Retina (tissue), 1 donor: ENCODE measurements around the gene VSIG8.
A peak's percentile ranks its signal among the peaks of the same experiment; 100 is the strongest.
"Not testable (repeated sequence)": the region's sequence is repeated elsewhere in the genome, so short reads cannot be mapped to it uniquely, and the experiment has no call there.

Source experiments
- DNase-seq: peaks from one replicate; pipeline ENCODE4 v3.0.0-alpha.2; 2016

VSIG8 gene, protein sequence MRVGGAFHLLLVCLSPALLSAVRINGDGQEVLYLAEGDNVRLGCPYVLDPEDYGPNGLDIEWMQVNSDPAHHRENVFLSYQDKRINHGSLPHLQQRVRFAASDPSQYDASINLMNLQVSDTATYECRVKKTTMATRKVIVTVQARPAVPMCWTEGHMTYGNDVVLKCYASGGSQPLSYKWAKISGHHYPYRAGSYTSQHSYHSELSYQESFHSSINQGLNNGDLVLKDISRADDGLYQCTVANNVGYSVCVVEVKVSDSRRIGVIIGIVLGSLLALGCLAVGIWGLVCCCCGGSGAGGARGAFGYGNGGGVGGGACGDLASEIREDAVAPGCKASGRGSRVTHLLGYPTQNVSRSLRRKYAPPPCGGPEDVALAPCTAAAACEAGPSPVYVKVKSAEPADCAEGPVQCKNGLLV

DNA sequence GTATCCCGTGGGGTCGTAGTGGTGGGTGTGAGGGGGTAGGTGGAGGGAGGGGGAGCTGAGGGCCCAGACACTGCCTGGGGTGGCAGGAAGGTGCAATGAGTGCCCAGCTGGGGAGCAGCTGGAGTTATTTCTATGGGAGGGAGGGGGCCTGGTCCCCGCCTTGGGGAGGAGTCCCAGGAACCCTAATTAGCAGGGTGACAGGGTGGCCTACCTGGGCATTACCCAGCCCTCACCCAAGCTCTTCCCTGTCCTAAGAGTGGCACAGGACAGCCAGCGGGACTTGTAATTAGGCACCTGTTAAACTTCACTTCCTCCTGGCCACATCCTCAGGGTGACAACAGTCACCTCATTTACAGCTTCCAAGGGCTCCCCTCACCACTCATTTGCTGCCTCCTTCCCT lies at the start of gene VSIG8:
TSS of gene VSIG8 (minus strand) at position 101 of the 400 bp plus-strand sequence. CDS start 136 bp downstream, outside the sequence.
- no peak for DNase-seq

DNA sequence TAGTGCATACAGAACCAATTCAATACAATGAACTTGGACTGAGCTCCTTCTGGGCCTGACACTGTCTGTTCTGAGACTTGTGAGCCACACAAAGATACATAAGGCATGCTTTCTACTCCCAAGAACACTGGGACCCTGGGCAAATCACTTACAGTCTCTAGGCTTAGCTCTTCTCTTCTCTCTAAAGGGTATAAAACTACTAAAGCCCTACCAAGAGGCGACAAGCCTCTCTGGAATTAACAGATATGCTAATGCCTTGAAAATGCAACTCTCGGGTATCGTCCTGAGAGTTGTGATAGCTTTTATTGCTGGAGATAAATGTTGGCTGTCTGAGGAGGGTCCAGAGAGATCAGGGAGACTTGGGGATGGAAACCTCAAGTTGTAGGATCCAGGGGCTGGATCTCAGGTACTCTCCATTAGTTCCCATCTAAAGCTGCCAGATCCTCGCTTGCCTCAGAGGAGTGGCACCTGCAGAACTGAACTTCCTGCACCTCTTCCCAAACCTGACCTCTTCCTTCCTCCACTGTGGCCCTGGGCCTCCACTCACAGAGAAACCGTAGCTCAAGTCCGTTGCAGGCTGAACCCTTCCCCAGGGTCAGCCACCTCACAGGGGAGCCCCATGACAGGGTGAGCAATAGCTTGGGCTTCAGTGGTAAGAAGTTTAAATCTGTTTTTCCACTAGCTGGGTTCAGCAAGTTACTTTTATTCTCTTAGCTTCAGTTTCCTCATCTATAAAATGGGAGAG lies 49.0 kb upstream of the VSIG8 start:
- DNase-seq = no peak

GRCh38 chr1:159908031-159908940 lies 45.8 kb upstream of the VSIG8 start:
- DNase-seq = no peak

DNA sequence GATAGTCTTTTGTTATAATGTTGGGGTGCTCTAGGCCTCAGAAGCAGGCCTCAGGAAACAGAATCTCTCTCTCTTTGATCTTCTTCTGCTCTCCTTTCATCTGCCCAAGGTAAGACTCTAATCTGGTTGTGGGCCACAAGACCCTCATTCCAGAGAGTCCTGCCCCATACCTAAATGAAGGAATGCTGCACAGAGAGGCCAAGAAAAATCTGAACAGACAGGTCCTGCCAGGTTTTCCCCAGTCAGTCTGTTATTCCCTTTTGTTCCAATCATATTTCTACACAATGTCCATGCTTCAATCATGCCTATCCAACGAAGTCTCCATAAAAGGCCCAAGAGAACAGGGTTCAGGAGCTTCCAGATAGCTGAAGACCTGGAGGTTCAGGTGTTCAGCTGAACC lies 44.5 kb upstream of the VSIG8 start:
- DNase-seq = no peak

DNA sequence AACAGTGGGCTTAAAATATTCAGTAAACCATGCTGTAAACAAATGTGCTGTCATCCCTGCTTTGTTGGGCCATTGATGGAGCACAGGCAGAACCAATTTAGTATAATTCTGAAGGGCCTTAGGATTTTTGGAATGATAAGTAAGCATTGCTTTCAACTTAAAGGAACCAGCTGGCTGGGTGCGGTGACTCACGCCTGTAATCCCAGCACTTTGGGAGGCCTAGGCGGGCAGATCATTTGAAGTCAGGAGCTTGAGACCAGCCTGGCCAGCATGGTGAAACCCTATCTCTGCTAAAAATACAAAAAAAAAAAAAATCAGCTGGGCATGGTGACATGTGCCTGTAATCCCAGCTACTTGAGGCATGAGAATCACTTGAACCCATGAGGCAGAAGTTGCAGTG lies 41.6 kb upstream of the VSIG8 start:
- DNase-seq = not testable (repeated sequence)

DNA sequence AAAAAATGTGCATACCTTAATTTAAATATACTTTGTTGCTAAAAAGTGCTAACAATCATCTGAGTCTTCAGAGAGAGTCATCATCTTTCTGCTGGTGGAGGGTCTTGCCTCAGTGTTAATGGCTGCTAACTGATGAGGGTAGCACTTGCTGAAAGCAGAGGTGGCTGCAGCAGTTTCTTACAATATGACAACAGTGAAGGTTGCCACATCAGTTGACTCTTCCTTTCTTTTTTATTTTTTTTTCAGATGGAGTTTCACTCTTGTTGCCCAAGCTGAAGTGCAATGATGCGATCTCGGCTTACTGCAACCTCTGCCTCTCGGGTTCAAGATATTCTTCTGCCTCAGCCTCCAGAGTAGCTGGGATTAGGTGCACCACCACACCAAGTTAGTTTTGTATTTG lies 40.1 kb upstream of the VSIG8 start:
- DNase-seq = no peak

- peak; percentile 31 for DNase-seq
Measured at GRCh38 chr1:159900755-159901360, 38.4 kb upstream of the VSIG8 start.

DNA sequence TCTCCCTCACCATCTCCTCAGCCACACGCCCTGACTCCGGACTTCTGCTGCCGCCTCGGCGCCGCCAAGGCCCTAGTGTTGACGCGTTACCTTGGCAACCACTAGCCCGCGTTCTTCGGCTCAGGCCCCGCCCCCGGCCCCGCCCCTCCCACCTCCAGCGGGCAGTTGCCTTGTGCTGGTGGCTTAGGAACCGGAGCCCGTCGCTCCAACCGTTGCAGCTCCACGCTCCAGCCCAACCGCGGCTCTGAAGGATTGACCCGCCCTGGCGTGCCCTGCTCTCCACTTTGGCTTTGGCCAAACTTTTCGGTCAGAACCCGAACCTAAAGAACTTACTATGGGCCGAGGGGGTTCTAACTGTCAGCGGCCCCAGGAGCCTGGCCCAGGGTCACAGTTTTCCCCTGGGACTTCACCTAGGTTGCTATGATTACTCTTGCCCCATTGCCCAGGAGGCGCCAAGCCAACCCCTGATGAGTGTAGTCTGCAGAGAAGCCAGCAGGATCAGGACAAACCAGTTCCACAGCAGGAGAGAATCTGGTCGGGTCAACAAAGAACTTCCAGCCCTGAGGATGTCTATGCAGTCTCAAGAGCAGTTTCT lies 37.7 kb upstream of the VSIG8 start, which contains the start of gene CFAP45:
TSS of gene CFAP45 (minus strand) at position 80 of the 595 bp plus-strand sequence. CDS start at position 13, 67 bp downstream.
- DNase-seq = peak; percentile 86

DNA sequence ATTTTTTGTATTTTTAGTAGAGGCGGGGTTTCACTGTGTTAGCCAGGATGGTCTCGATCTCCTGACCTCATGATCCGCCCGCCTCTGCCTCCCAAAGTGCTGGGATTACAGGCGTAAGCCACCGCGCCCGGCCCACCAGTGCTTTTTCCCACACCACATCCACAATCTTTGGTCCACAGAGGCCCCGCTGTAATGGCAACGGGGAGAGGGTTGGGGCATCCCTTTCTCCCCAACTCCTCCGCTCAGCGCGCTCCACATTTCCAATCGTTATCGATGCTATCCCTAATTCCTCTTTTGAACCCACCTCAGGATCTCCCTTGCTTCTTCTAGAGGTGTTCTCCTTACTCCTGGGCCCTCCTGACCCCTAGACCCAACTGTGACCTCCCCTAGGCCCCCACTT lies 37.2 kb upstream of the VSIG8 start:
- DNase-seq = not testable (repeated sequence)

DNA sequence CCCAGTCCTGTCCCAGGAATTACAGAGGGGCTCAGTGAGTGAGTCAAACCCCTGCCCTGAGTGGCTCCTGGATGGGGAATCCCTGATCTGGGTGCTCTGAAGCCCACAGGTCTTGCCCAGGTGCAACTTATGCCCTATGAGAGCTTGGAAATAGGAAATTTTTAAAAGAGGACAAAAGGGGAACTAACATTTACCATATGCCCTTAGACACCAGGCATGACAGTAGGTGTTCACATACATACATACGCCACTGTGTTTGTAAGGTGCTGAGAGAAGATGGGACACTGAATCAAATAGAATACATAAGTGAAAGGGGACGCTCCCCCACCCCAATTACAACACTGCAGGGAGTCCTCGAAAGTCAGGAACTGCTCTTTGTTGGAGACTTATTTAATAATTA lies 36.1 kb upstream of the VSIG8 start:
- DNase-seq = no peak

DNA sequence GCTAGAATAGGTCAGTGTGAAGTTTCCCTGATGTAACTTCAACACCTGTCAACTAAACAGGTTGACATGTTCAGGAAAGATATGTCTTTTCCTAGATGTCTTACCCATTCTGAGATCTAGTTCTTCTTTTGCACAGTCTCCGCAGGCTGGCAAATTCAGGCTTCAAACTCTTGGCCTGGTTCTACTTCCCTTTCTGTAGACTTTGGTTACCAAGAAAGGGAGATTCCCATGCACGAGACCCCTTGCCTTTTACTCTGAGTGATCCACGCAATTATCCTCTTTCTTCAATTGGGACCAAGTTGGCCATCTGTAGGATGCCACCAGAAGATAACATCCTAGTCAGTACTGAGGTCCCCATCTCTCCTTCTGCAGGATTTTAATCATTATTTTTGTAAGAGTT lies 35.5 kb upstream of the VSIG8 start:
- DNase-seq = no peak

DNA sequence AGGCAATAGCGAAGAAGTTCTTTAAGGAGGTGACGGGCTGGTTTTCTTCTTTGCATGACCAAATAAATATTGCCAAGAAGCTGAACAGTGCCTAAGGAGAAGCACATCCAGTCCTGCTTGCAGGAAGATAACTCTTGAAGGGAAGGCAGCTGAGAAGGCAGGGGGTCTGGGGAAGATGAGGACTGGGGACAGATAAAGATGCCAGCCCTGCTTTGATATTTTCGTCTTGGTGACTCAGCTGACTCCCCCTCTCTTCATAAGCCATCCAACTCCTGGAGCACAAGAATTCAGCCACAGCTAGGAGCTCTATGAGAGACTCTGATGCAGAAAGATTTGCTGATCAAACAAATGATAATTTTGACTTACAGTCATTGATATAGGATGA lies 34.1 kb upstream of the VSIG8 start:
- no peak for DNase-seq

- DNase-seq = no peak
Measured at GRCh38 chr1:159895836-159896545, 33.5 kb upstream of the VSIG8 start.

- DNase-seq = no peak
Measured at GRCh38 chr1:159895286-159895685, 32.8 kb upstream of the VSIG8 start.

GRCh38 chr1:159892944-159893343 lies 30.5 kb upstream of the VSIG8 start:
- DNase-seq = no peak

DNA sequence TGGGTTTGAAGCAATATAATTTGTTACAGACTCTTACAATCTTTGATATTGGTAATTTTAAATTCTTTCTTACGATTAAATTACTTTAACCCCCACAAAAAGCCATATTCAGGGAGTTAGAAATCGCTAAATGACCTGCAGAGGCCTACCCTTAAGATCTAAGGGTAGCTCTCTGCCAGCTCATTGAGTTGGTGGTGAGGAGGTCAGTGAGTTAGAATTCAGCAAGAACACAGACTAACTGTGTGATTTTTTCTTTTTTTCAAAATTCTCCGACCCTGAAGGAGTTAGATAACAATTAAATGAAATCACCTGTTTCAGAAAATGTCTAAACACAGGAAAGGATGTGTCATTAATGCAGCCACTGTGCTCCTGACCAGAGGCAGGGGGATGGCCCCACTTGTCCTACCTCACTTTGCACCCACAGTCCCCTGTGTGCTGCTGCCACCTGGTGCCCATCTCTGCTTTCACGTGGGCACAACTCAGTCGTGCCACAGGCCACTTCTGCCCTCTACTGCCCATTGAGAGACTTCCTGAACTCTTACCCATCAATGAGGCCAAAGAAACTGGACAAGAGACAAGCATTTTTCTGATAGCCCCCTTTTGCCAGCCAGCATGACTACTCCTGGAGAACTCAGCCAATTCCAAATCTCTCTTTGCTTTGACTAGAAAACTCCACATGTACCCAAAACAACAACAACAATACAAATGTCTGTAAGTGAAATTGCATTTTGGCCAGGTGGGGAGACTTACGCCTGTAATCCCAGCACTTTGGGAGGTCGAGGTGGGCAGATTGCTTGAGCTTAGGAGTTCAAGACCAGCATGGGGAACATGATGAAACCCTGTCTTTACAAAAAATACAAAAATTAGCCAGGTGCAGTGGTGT lies 29.1 kb upstream of the VSIG8 start:
- DNase-seq = peak; percentile 72

DNA sequence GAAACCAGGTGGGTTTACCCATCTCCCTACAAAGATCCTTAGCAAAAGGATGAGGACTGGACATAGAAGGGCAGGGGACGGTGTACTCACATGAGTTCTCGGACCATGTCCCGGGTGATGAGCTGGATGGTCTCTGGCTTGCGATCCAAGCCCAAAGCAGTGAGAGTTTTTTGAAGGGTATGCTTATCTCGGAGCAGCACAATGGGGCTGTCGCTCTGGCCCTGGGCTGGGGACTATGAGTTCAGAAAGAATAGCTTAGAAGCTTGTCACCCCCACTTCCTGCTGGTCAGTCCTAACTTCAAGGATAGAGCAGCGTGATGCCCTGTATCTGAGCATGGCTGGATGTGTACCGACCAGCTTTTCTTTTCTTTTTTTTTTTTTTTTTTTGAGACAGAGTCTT lies 27.9 kb upstream of the VSIG8 start:
- no peak for DNase-seq

GRCh38 chr1:159889821-159890252 lies 27.4 kb upstream of the VSIG8 start:
- DNase-seq = no peak

- no peak for DNase-seq
Measured at GRCh38 chr1:159889202-159889601, 26.7 kb upstream of the VSIG8 start.

- DNase-seq = no peak
Measured at GRCh38 chr1:159884296-159884695, 21.8 kb upstream of the VSIG8 start.
